Measurements from ENCODE around the gene NCBP3.
A peak's percentile ranks its signal among the peaks of the same experiment; 100 is the strongest.

NCBP3 gene

GRCh38 chr17:3845621-3846436 is at the start of gene NCBP3:
NCBP3 (minus strand) TSS chr17:3846246; CDS start chr17:3846223, 23 bp downstream.
- H3K4me1 ChIP-seq (ENCODE audit: control insufficient read depth in 1 of 2, insufficient read depth in 2 of 2, low read length in 2 of 2) = peaks cover 14 to 16% of the 10 kb centered on the region in 2 donors
- no peaks in the 10 kb centered on the region for H3K9me3 ChIP-seq (ENCODE audit: control insufficient read depth in 1 of 2, low read length in 2 of 2)
- H3K9ac ChIP-seq (ENCODE audit: low read depth in 1 of 2, low read length in 2 of 2) = peak within 1 kb of the TSS; percentile 77 to 82
- H3K27me3 ChIP-seq (ENCODE audit: control insufficient read depth in 1 of 2, insufficient read depth in 2 of 2, low read length in 2 of 2) = no peaks in the 10 kb centered on the region
- peak within 1 kb of the TSS; percentile 80 to 85 for H3K4me3 ChIP-seq (ENCODE audit: low read depth in 1 of 2, low read length in 2 of 2)
- peak within 1 kb of the TSS; percentile 66 for H3K27ac ChIP-seq (ENCODE audit: low read depth, low read length)
- H3K36me3 ChIP-seq (ENCODE audit: control insufficient read depth in 1 of 2, insufficient read depth in 2 of 2, low read length in 2 of 2) = peaks cover 8 to 15% of the 10 kb centered on the region in 2 donors

- Histone ChIP-seq H3K9ac (ENCODE audit: low read depth in 1 of 2, low read length in 2 of 2) (peak overlapping the region; percentile 20 to 30), H3K4me1 (ENCODE audit: control insufficient read depth in 1 of 2, insufficient read depth in 2 of 2, low read length in 2 of 2) (peaks cover 32 to 37% of the 10 kb centered on the region in 2 donors), H3K9me3 (ENCODE audit: control insufficient read depth in 1 of 2, low read length in 2 of 2) (no peaks in the 10 kb centered on the region), H3K27me3 (ENCODE audit: control insufficient read depth in 1 of 2, insufficient read depth in 2 of 2, low read length in 2 of 2) (no peaks in the 10 kb centered on the region), H3K27ac (ENCODE audit: low read depth, low read length) (peak overlapping the region; percentile 64), H3K36me3 (ENCODE audit: control insufficient read depth in 1 of 2, insufficient read depth in 2 of 2, low read length in 2 of 2) (no peaks in the 10 kb centered on the region), H3K4me3 (ENCODE audit: low read depth in 1 of 2, low read length in 2 of 2) (no peak overlapping the region)
These were observed 49.3 kb upstream of the NCBP3 start for GRCh38 chr17:3895354-3895753.

- Histone ChIP-seq H3K9me3 (ENCODE audit: control insufficient read depth in 1 of 2, low read length in 2 of 2) (no peaks in the 10 kb centered on the region), H3K36me3 (ENCODE audit: control insufficient read depth in 1 of 2, insufficient read depth in 2 of 2, low read length in 2 of 2) (no peaks in the 10 kb centered on the region), H3K4me3 (ENCODE audit: low read depth in 1 of 2, low read length in 2 of 2) (no peak overlapping the region), H3K9ac (ENCODE audit: low read depth in 1 of 2, low read length in 2 of 2) (peak overlapping the region; percentile 20 to 30), H3K27ac (ENCODE audit: low read depth, low read length) (peak overlapping the region; percentile 64), H3K27me3 (ENCODE audit: control insufficient read depth in 1 of 2, insufficient read depth in 2 of 2, low read length in 2 of 2) (no peaks in the 10 kb centered on the region), H3K4me1 (ENCODE audit: control insufficient read depth in 1 of 2, insufficient read depth in 2 of 2, low read length in 2 of 2) (peaks cover 32 to 41% of the 10 kb centered on the region in 2 donors)
These were observed 48.9 kb upstream of the NCBP3 start for GRCh38 chr17:3894911-3895343.

GRCh38 chr17:3894188-3894587 is 48.1 kb upstream of the NCBP3 start:
- Histone ChIP-seq H3K4me3 (ENCODE audit: low read depth in 1 of 2, low read length in 2 of 2) (peak overlapping the region in 1 of 2 donors; percentile 70), H3K9ac (ENCODE audit: low read depth in 1 of 2, low read length in 2 of 2) (no peak overlapping the region), H3K9me3 (ENCODE audit: control insufficient read depth in 1 of 2, low read length in 2 of 2) (no peaks in the 10 kb centered on the region), H3K27me3 (ENCODE audit: control insufficient read depth in 1 of 2, insufficient read depth in 2 of 2, low read length in 2 of 2) (no peaks in the 10 kb centered on the region), H3K27ac (ENCODE audit: low read depth, low read length) (no peak overlapping the region), H3K36me3 (ENCODE audit: control insufficient read depth in 1 of 2, insufficient read depth in 2 of 2, low read length in 2 of 2) (no peaks in the 10 kb centered on the region), H3K4me1 (ENCODE audit: control insufficient read depth in 1 of 2, insufficient read depth in 2 of 2, low read length in 2 of 2) (peaks cover 32 to 46% of the 10 kb centered on the region in 2 donors)

- no peaks in the 10 kb centered on the region for H3K9me3 ChIP-seq (ENCODE audit: control insufficient read depth in 1 of 2, low read length in 2 of 2)
- H3K4me1 ChIP-seq (ENCODE audit: control insufficient read depth in 1 of 2, insufficient read depth in 2 of 2, low read length in 2 of 2) = peaks cover 32 to 51% of the 10 kb centered on the region in 2 donors
- no peaks in the 10 kb centered on the region for H3K27me3 ChIP-seq (ENCODE audit: control insufficient read depth in 1 of 2, insufficient read depth in 2 of 2, low read length in 2 of 2)
- H3K4me3 ChIP-seq (ENCODE audit: low read depth in 1 of 2, low read length in 2 of 2) = peak overlapping the region; percentile 62 to 70
- H3K36me3 ChIP-seq (ENCODE audit: control insufficient read depth in 1 of 2, insufficient read depth in 2 of 2, low read length in 2 of 2) = no peaks in the 10 kb centered on the region
- peak overlapping the region; percentile 65 for H3K27ac ChIP-seq (ENCODE audit: low read depth, low read length)
- peak overlapping the region; percentile 50 to 82 for H3K9ac ChIP-seq (ENCODE audit: low read depth in 1 of 2, low read length in 2 of 2)
These were observed 47.7 kb upstream of the NCBP3 start for GRCh38 chr17:3893720-3894116.

- peak within 1 kb of the TSS; percentile 62 to 71 for H3K4me3 ChIP-seq (ENCODE audit: low read depth in 1 of 2, low read length in 2 of 2)
- peaks cover 34 to 55% of the 10 kb centered on the region in 2 donors for H3K4me1 ChIP-seq (ENCODE audit: control insufficient read depth in 1 of 2, insufficient read depth in 2 of 2, low read length in 2 of 2)
- H3K36me3 ChIP-seq (ENCODE audit: control insufficient read depth in 1 of 2, insufficient read depth in 2 of 2, low read length in 2 of 2) = no peaks in the 10 kb centered on the region
- H3K27me3 ChIP-seq (ENCODE audit: control insufficient read depth in 1 of 2, insufficient read depth in 2 of 2, low read length in 2 of 2) = no peaks in the 10 kb centered on the region
- peak within 1 kb of the TSS; percentile 50 to 82 for H3K9ac ChIP-seq (ENCODE audit: low read depth in 1 of 2, low read length in 2 of 2)
- H3K9me3 ChIP-seq (ENCODE audit: control insufficient read depth in 1 of 2, low read length in 2 of 2) = no peaks in the 10 kb centered on the region
- peak within 1 kb of the TSS; percentile 65 for H3K27ac ChIP-seq (ENCODE audit: low read depth, low read length)
These were observed 47.1 kb upstream of the NCBP3 start, which contains the start of gene CAMKK1 for GRCh38 chr17:3893003-3893719. CAMKK1 (minus strand) TSS chr17:3893053; CDS start chr17:3885687, 7,366 bp downstream.

GRCh38 chr17:3892095-3892998 is 46.3 kb upstream of the NCBP3 start:
- peaks cover 42 to 63% of the 10 kb centered on the region in 2 donors for H3K4me1 ChIP-seq (ENCODE audit: control insufficient read depth in 1 of 2, insufficient read depth in 2 of 2, low read length in 2 of 2)
- no peaks in the 10 kb centered on the region for H3K27me3 ChIP-seq (ENCODE audit: control insufficient read depth in 1 of 2, insufficient read depth in 2 of 2, low read length in 2 of 2)
- H3K9ac ChIP-seq (ENCODE audit: low read depth in 1 of 2, low read length in 2 of 2) = peak overlapping the region in 1 of 2 donors; percentile 35
- no peaks in the 10 kb centered on the region for H3K36me3 ChIP-seq (ENCODE audit: control insufficient read depth in 1 of 2, insufficient read depth in 2 of 2, low read length in 2 of 2)
- H3K27ac ChIP-seq (ENCODE audit: low read depth, low read length) = no peak overlapping the region
- H3K4me3 ChIP-seq (ENCODE audit: low read depth in 1 of 2, low read length in 2 of 2) = peak overlapping the region; percentile 53 to 71
- H3K9me3 ChIP-seq (ENCODE audit: control insufficient read depth in 1 of 2, low read length in 2 of 2) = no peaks in the 10 kb centered on the region

- H3K4me1 ChIP-seq (ENCODE audit: control insufficient read depth in 1 of 2, insufficient read depth in 2 of 2, low read length in 2 of 2) = peaks cover 48 to 70% of the 10 kb centered on the region in 2 donors
- no peaks in the 10 kb centered on the region for H3K9me3 ChIP-seq (ENCODE audit: control insufficient read depth in 1 of 2, low read length in 2 of 2)
- H3K27ac ChIP-seq (ENCODE audit: low read depth, low read length) = peak overlapping the region; percentile 13
These were observed 45.6 kb upstream of the NCBP3 start for GRCh38 chr17:3891626-3892094.

GRCh38 chr17:3890878-3891219 is 44.8 kb upstream of the NCBP3 start:
- no peaks in the 10 kb centered on the region for H3K36me3 ChIP-seq (ENCODE audit: control insufficient read depth in 1 of 2, insufficient read depth in 2 of 2, low read length in 2 of 2)
- no peaks in the 10 kb centered on the region for H3K27me3 ChIP-seq (ENCODE audit: control insufficient read depth in 1 of 2, insufficient read depth in 2 of 2, low read length in 2 of 2)
- H3K9me3 ChIP-seq (ENCODE audit: control insufficient read depth in 1 of 2, low read length in 2 of 2) = no peaks in the 10 kb centered on the region
- H3K9ac ChIP-seq (ENCODE audit: low read depth in 1 of 2, low read length in 2 of 2) = no peak overlapping the region
- peaks cover 51 to 78% of the 10 kb centered on the region in 2 donors for H3K4me1 ChIP-seq (ENCODE audit: control insufficient read depth in 1 of 2, insufficient read depth in 2 of 2, low read length in 2 of 2)
- H3K27ac ChIP-seq (ENCODE audit: low read depth, low read length) = no peak overlapping the region
- no peak overlapping the region for H3K4me3 ChIP-seq (ENCODE audit: low read depth in 1 of 2, low read length in 2 of 2)

More at GRCh38 chr17:3891626-3892094, 45.6 kb upstream of the NCBP3 start:
- Histone ChIP-seq H3K9ac (ENCODE audit: low read depth in 1 of 2, low read length in 2 of 2) (peak overlapping the region in 1 of 2 donors; percentile 35), H3K27me3 (ENCODE audit: control insufficient read depth in 1 of 2, insufficient read depth in 2 of 2, low read length in 2 of 2) (no peaks in the 10 kb centered on the region), H3K4me3 (ENCODE audit: low read depth in 1 of 2, low read length in 2 of 2) (peak overlapping the region; percentile 53 to 71), H3K36me3 (ENCODE audit: control insufficient read depth in 1 of 2, insufficient read depth in 2 of 2, low read length in 2 of 2) (no peaks in the 10 kb centered on the region)

Measured in duodenal mucosa (tissue), 2 donors.